Measurements from ENCODE around the gene TAB3.

The TAB3 gene

GRCh38 chrX:30858098-30858497, 31.0 kb downstream of the TAB3 start:
- Histone ChIP-seq H3K4me1 (ENCODE audit: insufficient read depth, low read length) (no peaks in the 10 kb centered on the region), H3K9me3 (ENCODE audit: low read length) (no peaks in the 10 kb centered on the region), H3K36me3 (ENCODE audit: insufficient read depth, low read length) (peaks cover 15% of the 10 kb centered on the region), H3K4me3 (ENCODE audit: low read depth in 1 of 2, low read length in 2 of 2) (no peak overlapping the region), H3K27me3 (ENCODE audit: control insufficient read depth in 1 of 2, insufficient read depth in 2 of 2, low read length in 2 of 2) (no peaks in the 10 kb centered on the region), H3K27ac (ENCODE audit: low read depth, low read length) (no peak overlapping the region), H3K9ac (ENCODE audit: low read length) (no peak overlapping the region)

- Histone ChIP-seq H3K9ac (ENCODE audit: low read length) (no peak overlapping the region), H3K27ac (ENCODE audit: low read depth, low read length) (no peak overlapping the region), H3K27me3 (ENCODE audit: control insufficient read depth in 1 of 2, insufficient read depth in 2 of 2, low read length in 2 of 2) (no peaks in the 10 kb centered on the region), H3K9me3 (ENCODE audit: low read length) (no peaks in the 10 kb centered on the region), H3K4me3 (ENCODE audit: low read depth in 1 of 2, low read length in 2 of 2) (no peak overlapping the region), H3K36me3 (ENCODE audit: insufficient read depth, low read length) (peaks cover 16% of the 10 kb centered on the region), H3K4me1 (ENCODE audit: insufficient read depth, low read length) (no peaks in the 10 kb centered on the region)
Measured at GRCh38 chrX:30851449-30851848, 37.6 kb downstream of the TAB3 start.

- H3K9ac ChIP-seq (ENCODE audit: low read length), result no peak overlapping the region
Measured at GRCh38 chrX:30835373-30835772, 53.7 kb downstream of the TAB3 start.

GRCh38 chrX:30833896-30834295, 55.2 kb downstream of the TAB3 start:
- no peak overlapping the region for H3K27ac ChIP-seq (ENCODE audit: low read depth, low read length)
- H3K9me3 ChIP-seq (ENCODE audit: low read length), result no peaks in the 10 kb centered on the region
- H3K4me1 ChIP-seq (ENCODE audit: insufficient read depth, low read length), result no peaks in the 10 kb centered on the region
- H3K27me3 ChIP-seq (ENCODE audit: control insufficient read depth in 1 of 2, insufficient read depth in 2 of 2, low read length in 2 of 2), result no peaks in the 10 kb centered on the region
- H3K36me3 ChIP-seq (ENCODE audit: insufficient read depth, low read length), result no peaks in the 10 kb centered on the region
- no peak overlapping the region for H3K9ac ChIP-seq (ENCODE audit: low read length)
- H3K4me3 ChIP-seq (ENCODE audit: low read depth in 1 of 2, low read length in 2 of 2), result no peak overlapping the region

More at GRCh38 chrX:30835373-30835772, 53.7 kb downstream of the TAB3 start:
- Histone ChIP-seq H3K4me1 (ENCODE audit: insufficient read depth, low read length) (no peaks in the 10 kb centered on the region), H3K4me3 (ENCODE audit: low read depth in 1 of 2, low read length in 2 of 2) (no peak overlapping the region), H3K9me3 (ENCODE audit: low read length) (no peaks in the 10 kb centered on the region), H3K36me3 (ENCODE audit: insufficient read depth, low read length) (no peaks in the 10 kb centered on the region), H3K27ac (ENCODE audit: low read depth, low read length) (no peak overlapping the region), H3K27me3 (ENCODE audit: control insufficient read depth in 1 of 2, insufficient read depth in 2 of 2, low read length in 2 of 2) (no peaks in the 10 kb centered on the region)

- no peak overlapping the region for H3K27ac ChIP-seq (ENCODE audit: low read depth, low read length)
- no peak overlapping the region for H3K9ac ChIP-seq (ENCODE audit: low read length)
- H3K4me1 ChIP-seq (ENCODE audit: insufficient read depth, low read length), result no peaks in the 10 kb centered on the region
- H3K27me3 ChIP-seq (ENCODE audit: control insufficient read depth in 1 of 2, insufficient read depth in 2 of 2, low read length in 2 of 2), result no peaks in the 10 kb centered on the region
- no peak overlapping the region for H3K4me3 ChIP-seq (ENCODE audit: low read depth in 1 of 2, low read length in 2 of 2)
- no peaks in the 10 kb centered on the region for H3K9me3 ChIP-seq (ENCODE audit: low read length)
- H3K36me3 ChIP-seq (ENCODE audit: insufficient read depth, low read length), result no peaks in the 10 kb centered on the region
Measured at GRCh38 chrX:30831082-30831481, 58.0 kb downstream of the TAB3 start.

GRCh38 chrX:30830326-30830943, 58.6 kb downstream of the TAB3 start:
- no peaks in the 10 kb centered on the region for H3K36me3 ChIP-seq (ENCODE audit: insufficient read depth, low read length)
- H3K4me1 ChIP-seq (ENCODE audit: insufficient read depth, low read length), result no peaks in the 10 kb centered on the region
- H3K27me3 ChIP-seq (ENCODE audit: control insufficient read depth in 1 of 2, insufficient read depth in 2 of 2, low read length in 2 of 2), result no peaks in the 10 kb centered on the region
- no peak overlapping the region for H3K27ac ChIP-seq (ENCODE audit: low read depth, low read length)
- no peak overlapping the region for H3K4me3 ChIP-seq (ENCODE audit: low read depth in 1 of 2, low read length in 2 of 2)
- H3K9me3 ChIP-seq (ENCODE audit: low read length), result no peaks in the 10 kb centered on the region
- H3K9ac ChIP-seq (ENCODE audit: low read length), result no peak overlapping the region

- no peaks in the 10 kb centered on the region for H3K36me3 ChIP-seq (ENCODE audit: insufficient read depth, low read length)
- no peak overlapping the region for H3K4me3 ChIP-seq (ENCODE audit: low read depth in 1 of 2, low read length in 2 of 2)
- no peak overlapping the region for H3K27ac ChIP-seq (ENCODE audit: low read depth, low read length)
- H3K9me3 ChIP-seq (ENCODE audit: low read length), result no peaks in the 10 kb centered on the region
- no peaks in the 10 kb centered on the region for H3K4me1 ChIP-seq (ENCODE audit: insufficient read depth, low read length)
- H3K9ac ChIP-seq (ENCODE audit: low read length), result no peak overlapping the region
- no peaks in the 10 kb centered on the region for H3K27me3 ChIP-seq (ENCODE audit: control insufficient read depth in 1 of 2, insufficient read depth in 2 of 2, low read length in 2 of 2)
Measured at GRCh38 chrX:30824275-30824674, 64.8 kb downstream of the TAB3 start.

GRCh38 chrX:30822764-30823163, 66.3 kb downstream of the TAB3 start:
- Histone ChIP-seq H3K9ac (ENCODE audit: low read length) (no peak overlapping the region), H3K36me3 (ENCODE audit: insufficient read depth, low read length) (no peaks in the 10 kb centered on the region), H3K9me3 (ENCODE audit: low read length) (no peaks in the 10 kb centered on the region), H3K27me3 (ENCODE audit: control insufficient read depth in 1 of 2, insufficient read depth in 2 of 2, low read length in 2 of 2) (no peaks in the 10 kb centered on the region), H3K4me3 (ENCODE audit: low read depth in 1 of 2, low read length in 2 of 2) (no peak overlapping the region), H3K4me1 (ENCODE audit: insufficient read depth, low read length) (no peaks in the 10 kb centered on the region), H3K27ac (ENCODE audit: low read depth, low read length) (no peak overlapping the region)

GRCh38 chrX:30822068-30822681, 66.9 kb downstream of the TAB3 start:
- Histone ChIP-seq H3K27me3 (ENCODE audit: control insufficient read depth in 1 of 2, insufficient read depth in 2 of 2, low read length in 2 of 2) (no peaks in the 10 kb centered on the region), H3K4me1 (ENCODE audit: insufficient read depth, low read length) (no peaks in the 10 kb centered on the region), H3K36me3 (ENCODE audit: insufficient read depth, low read length) (no peaks in the 10 kb centered on the region), H3K9me3 (ENCODE audit: low read length) (no peaks in the 10 kb centered on the region), H3K9ac (ENCODE audit: low read length) (no peak overlapping the region), H3K4me3 (ENCODE audit: low read depth in 1 of 2, low read length in 2 of 2) (no peak overlapping the region), H3K27ac (ENCODE audit: low read depth, low read length) (no peak overlapping the region)

- H3K36me3 ChIP-seq (ENCODE audit: insufficient read depth, low read length), result no peaks in the 10 kb centered on the region
- H3K9ac ChIP-seq (ENCODE audit: low read length), result no peak overlapping the region
- no peaks in the 10 kb centered on the region for H3K4me1 ChIP-seq (ENCODE audit: insufficient read depth, low read length)
- H3K27me3 ChIP-seq (ENCODE audit: control insufficient read depth in 1 of 2, insufficient read depth in 2 of 2, low read length in 2 of 2), result no peaks in the 10 kb centered on the region
- H3K27ac ChIP-seq (ENCODE audit: low read depth, low read length), result no peak overlapping the region
- H3K4me3 ChIP-seq (ENCODE audit: low read depth in 1 of 2, low read length in 2 of 2), result no peak overlapping the region
- no peaks in the 10 kb centered on the region for H3K9me3 ChIP-seq (ENCODE audit: low read length)
Measured at GRCh38 chrX:30821116-30821515, 67.9 kb downstream of the TAB3 start.

GRCh38 chrX:30819080-30819479, 70.0 kb downstream of the TAB3 start:
- Histone ChIP-seq H3K27ac (ENCODE audit: low read depth, low read length) (no peak overlapping the region), H3K9ac (ENCODE audit: low read length) (no peak overlapping the region), H3K4me1 (ENCODE audit: insufficient read depth, low read length) (no peaks in the 10 kb centered on the region), H3K27me3 (ENCODE audit: control insufficient read depth in 1 of 2, insufficient read depth in 2 of 2, low read length in 2 of 2) (no peaks in the 10 kb centered on the region), H3K9me3 (ENCODE audit: low read length) (no peaks in the 10 kb centered on the region), H3K36me3 (ENCODE audit: insufficient read depth, low read length) (no peaks in the 10 kb centered on the region), H3K4me3 (ENCODE audit: low read depth in 1 of 2, low read length in 2 of 2) (no peak overlapping the region)

- no peak overlapping the region for H3K9ac ChIP-seq (ENCODE audit: low read length)
- H3K27me3 ChIP-seq (ENCODE audit: control insufficient read depth in 1 of 2, insufficient read depth in 2 of 2, low read length in 2 of 2), result no peaks in the 10 kb centered on the region
- H3K4me1 ChIP-seq (ENCODE audit: insufficient read depth, low read length), result no peaks in the 10 kb centered on the region
- H3K27ac ChIP-seq (ENCODE audit: low read depth, low read length), result no peak overlapping the region
- no peaks in the 10 kb centered on the region for H3K9me3 ChIP-seq (ENCODE audit: low read length)
- no peak overlapping the region for H3K4me3 ChIP-seq (ENCODE audit: low read depth in 1 of 2, low read length in 2 of 2)
- no peaks in the 10 kb centered on the region for H3K36me3 ChIP-seq (ENCODE audit: insufficient read depth, low read length)
Measured at GRCh38 chrX:30816079-30816478, 73.0 kb downstream of the TAB3 start.
